Brain microvascular endothelial cell (primary cell): Measurements from ENCODE around the gene WNK2.

Experiments used
- DNase-seq: peaks from one replicate; pipeline ENCODE4 v3.0.0-alpha.2; 2020
- H3K27ac ChIP-seq: fragments of 250-450 bp; sonication (Bioruptor Pico); 2 replicates; pipeline ENCODE4 v1.5.1; 2020; ENCODE audit warnings: mild to moderate bottlenecking, moderate library complexity
- H3K27me3 ChIP-seq: fragments of 250-450 bp; sonication (Bioruptor Pico); replicated peaks from 2 replicates; pipeline ENCODE4 v1.5.1; 2020; ENCODE audit warnings: mild to moderate bottlenecking
- H3K36me3 ChIP-seq: fragments of 250-450 bp; sonication (Bioruptor Pico); replicated peaks from 2 replicates; pipeline ENCODE4 v1.5.1; 2020; ENCODE audit warnings: mild to moderate bottlenecking
- H3K4me3 ChIP-seq: 2 replicates; pipeline ENCODE4 v1.5.1; 2011; ENCODE audit warnings: low read depth, mild to moderate bottlenecking, control low read depth, low read length, moderate library complexity
- CTCF ChIP-seq: IDR thresholded peaks from 2 replicates; pipeline ENCODE4 v1.5.1; 2011; ENCODE audit warnings: low read depth, mild to moderate bottlenecking, moderate library complexity, low read length, control low read depth, inconsistent platforms; ENCODE audit errors: missing control alignments
- in situ Hi-C: cut with HindIII; loops from 2 replicates; pipeline ENCODE4 v1.10.0; 2017; ENCODE audit warnings: low sequenced_read_pairs, low pct_ligation_motif_present

Gene WNK2

GRCh38 chr9:93309889-93310425, 126.0 kb downstream of the WNK2 start:
- in situ Hi-C loops: no loop called here
- H3K4me3 ChIP-seq: no peak overlapping the region
- TF ChIP-seq CTCF: no peak
- H3K27ac ChIP-seq: no peak overlapping the region
- H3K27me3 ChIP-seq: no peaks in the 10 kb centered on the region
- H3K36me3 ChIP-seq: no peaks in the 10 kb centered on the region
- DNase-seq: no peak

DNA sequence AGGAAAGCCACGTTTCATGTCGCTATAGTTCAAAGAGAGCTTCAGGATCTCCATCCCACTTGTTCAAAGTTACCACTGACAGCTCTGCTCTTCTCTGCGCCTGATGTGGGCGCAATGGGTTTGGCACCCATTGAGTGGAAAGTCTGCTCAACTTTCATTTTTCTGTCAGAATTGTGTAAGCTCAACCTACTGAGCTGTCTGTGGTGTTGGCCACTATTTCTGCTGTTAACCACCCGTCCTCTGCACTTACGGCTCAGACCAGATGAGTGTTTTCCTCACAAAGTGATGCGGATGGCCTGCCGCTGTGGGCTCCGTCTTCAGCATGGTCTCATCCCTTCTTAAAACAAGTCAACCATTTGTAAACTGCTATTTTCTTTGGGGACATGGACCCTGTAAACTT, 131.2 kb downstream of the WNK2 start:
- no peaks in the 10 kb centered on the region for H3K36me3 ChIP-seq
- TF ChIP-seq CTCF: no peak
- in situ Hi-C loops: no loop called here
- H3K27me3 ChIP-seq: no peaks in the 10 kb centered on the region
- no peak overlapping the region for H3K27ac ChIP-seq
- DNase-seq: no peak
- H3K4me3 ChIP-seq: no peak overlapping the region

- no peaks in the 10 kb centered on the region for H3K36me3 ChIP-seq
- DNase-seq: no peak
- H3K4me3 ChIP-seq: no peak overlapping the region
- in situ Hi-C loops: no loop called here
- no peaks in the 10 kb centered on the region for H3K27me3 ChIP-seq
- H3K27ac ChIP-seq: no peak overlapping the region
- TF ChIP-seq CTCF: no peak
These were observed 132.0 kb downstream of the WNK2 start for GRCh38 chr9:93315960-93316359.

- H3K27me3 ChIP-seq: no peaks in the 10 kb centered on the region
- no peak for DNase-seq
These were observed 133.0 kb downstream of the WNK2 start for GRCh38 chr9:93316726-93317494.

DNA sequence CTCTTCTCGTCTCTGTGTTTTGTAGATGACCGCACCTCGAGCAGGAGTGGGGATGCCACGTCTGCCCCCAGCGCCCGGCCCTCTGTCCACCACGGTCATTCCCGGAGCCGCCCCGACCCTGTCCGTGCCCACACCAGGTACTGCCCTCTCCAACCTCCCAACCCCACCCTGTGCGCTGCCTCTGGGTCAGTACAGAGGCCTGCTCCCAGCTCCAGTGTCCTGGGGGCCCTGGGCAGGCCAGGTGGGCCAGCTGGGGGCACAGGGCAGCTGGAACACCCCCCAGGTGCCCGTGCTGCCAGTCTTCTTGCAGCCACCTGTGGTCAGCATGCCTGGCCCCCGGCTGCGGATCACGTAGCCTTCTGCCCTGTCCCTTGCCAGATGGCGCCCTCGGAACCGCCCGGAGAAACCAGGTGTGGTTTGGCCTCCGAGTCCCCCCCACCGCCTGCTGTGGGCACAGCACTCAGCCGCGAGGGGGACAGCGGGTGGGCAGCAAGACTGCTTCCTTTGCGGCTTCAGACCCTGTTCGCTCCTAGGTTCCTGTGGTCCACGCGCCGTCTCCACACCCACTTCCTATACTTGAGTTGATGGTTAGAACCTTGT, 133.7 kb downstream of the WNK2 start:
- no peak for TF ChIP-seq CTCF
- Histone ChIP-seq H3K27ac (no peak overlapping the region), H3K36me3 (no peaks in the 10 kb centered on the region), H3K4me3 (no peak overlapping the region), H3K27me3 (no peaks in the 10 kb centered on the region)
- DNase-seq: no peak
- in situ Hi-C loops: no loop called here

More at GRCh38 chr9:93316726-93317494, 133.0 kb downstream of the WNK2 start:
- no peaks in the 10 kb centered on the region for H3K36me3 ChIP-seq
- H3K27ac ChIP-seq: no peak overlapping the region
- H3K4me3 ChIP-seq: no peak overlapping the region
- TF ChIP-seq CTCF: no peak
- in situ Hi-C loops: no loop called here
